ENCODE results near the gene ZNF536. TPM values are rescaled to one million over a fixed set of nuclear protein-coding genes. Genes with fewer than 3 reads are reported as not detected.

Gene ZNF536
- total and polyA plus RNA-seq, 12 donors = 2.3 to 10.8 (median 6.4) TPM

DNA sequence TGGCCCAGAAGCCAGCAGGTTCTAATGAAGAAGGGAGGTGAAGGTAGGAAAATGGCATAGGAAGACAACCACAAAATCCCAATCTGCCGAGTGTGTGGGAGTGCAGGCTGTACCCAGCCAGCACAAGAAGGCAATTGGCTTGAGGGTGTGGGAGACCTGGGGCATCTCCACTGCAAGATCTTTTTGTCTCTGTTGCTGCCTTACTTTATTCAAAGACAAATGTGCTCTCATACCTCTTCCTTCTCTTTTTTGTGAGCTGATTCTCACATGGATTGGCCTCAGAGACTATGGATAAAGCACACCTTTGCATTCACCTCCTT is 183.6 kb downstream of the ZNF536 start:
- 81 to 93% (median 92%) methylated on average over 1 of the region's 1 CpG for WGBS, 4 donors
- TF ChIP-seq CTCF (IDR thresholded peaks at IDR 0.05) (no peak), POLR2A (IDR thresholded peaks at IDR 0.05) (no peak)
- H3K36me3 ChIP-seq (replicated peaks in 1 of 2) = no peaks in the 10 kb centered on the region
- H3K9me3 ChIP-seq (replicated peaks in 1 of 3) = no peaks in the 10 kb centered on the region
- no peak for DNase-seq
- H3K4me1 ChIP-seq (replicated peaks in 1 of 2) = no peaks in the 10 kb centered on the region
- no peaks in the 10 kb centered on the region for H3K27me3 ChIP-seq
- H3K27ac ChIP-seq = no peak overlapping the region
- intact Hi-C loops (cut with DNase I) = no loop called here
- H3K4me3 ChIP-seq = no peak overlapping the region

- H3K36me3 ChIP-seq (replicated peaks in 1 of 2) = no peaks in the 10 kb centered on the region
- H3K4me1 ChIP-seq (replicated peaks in 1 of 2) = no peaks in the 10 kb centered on the region
- H3K9me3 ChIP-seq (replicated peaks in 1 of 3) = no peaks in the 10 kb centered on the region
- WGBS, 4 donors = 65 to 77% (median 75%) methylated on average over 5 to 6 of the region's 6 CpGs
- TF ChIP-seq POLR2A (IDR thresholded peaks at IDR 0.05) (no peak), CTCF (IDR thresholded peaks at IDR 0.05) (no peak)
- H3K27me3 ChIP-seq = no peaks in the 10 kb centered on the region
- DNase-seq = no peak
- intact Hi-C loops (cut with DNase I) = no loop called here
- no peak overlapping the region for H3K27ac ChIP-seq
- H3K4me3 ChIP-seq = no peak overlapping the region
Observed at GRCh38 chr19:30556230-30556711, 184.1 kb downstream of the ZNF536 start.

DNA sequence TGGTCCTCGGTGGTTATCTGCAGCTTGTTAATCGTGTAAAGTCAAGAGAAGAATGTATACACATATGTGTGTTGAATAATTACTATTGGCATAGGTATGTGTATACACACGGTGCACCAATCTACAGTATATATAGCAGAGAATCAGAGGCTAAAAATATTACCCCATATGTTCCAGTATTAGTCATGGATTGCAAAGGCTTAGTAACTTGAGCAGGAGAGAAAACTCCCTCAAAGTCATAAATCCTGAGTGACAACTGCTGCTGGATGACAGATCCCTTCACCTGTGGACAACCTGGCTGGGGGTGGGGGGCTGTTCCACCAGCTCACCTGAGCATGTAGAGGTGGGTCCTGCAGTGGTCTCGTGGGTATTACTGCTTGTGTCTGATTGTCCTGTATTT is 185.0 kb downstream of the ZNF536 start:
- no peaks in the 10 kb centered on the region for H3K36me3 ChIP-seq (replicated peaks in 1 of 2)
- intact Hi-C loops (cut with DNase I) = no loop called here
- no peaks in the 10 kb centered on the region for H3K9me3 ChIP-seq (replicated peaks in 1 of 3)
- 78 to 90% (median 81%) methylated on average over 4 of the region's 4 CpGs for WGBS, 4 donors
- no peaks in the 10 kb centered on the region for H3K4me1 ChIP-seq (replicated peaks in 1 of 2)
- TF ChIP-seq POLR2A (IDR thresholded peaks at IDR 0.05) = no peak
- no peak for TF ChIP-seq CTCF (IDR thresholded peaks at IDR 0.05)
- no peak overlapping the region for H3K27ac ChIP-seq
- no peaks in the 10 kb centered on the region for H3K27me3 ChIP-seq
- H3K4me3 ChIP-seq = no peak overlapping the region
- no peak for DNase-seq

DNA sequence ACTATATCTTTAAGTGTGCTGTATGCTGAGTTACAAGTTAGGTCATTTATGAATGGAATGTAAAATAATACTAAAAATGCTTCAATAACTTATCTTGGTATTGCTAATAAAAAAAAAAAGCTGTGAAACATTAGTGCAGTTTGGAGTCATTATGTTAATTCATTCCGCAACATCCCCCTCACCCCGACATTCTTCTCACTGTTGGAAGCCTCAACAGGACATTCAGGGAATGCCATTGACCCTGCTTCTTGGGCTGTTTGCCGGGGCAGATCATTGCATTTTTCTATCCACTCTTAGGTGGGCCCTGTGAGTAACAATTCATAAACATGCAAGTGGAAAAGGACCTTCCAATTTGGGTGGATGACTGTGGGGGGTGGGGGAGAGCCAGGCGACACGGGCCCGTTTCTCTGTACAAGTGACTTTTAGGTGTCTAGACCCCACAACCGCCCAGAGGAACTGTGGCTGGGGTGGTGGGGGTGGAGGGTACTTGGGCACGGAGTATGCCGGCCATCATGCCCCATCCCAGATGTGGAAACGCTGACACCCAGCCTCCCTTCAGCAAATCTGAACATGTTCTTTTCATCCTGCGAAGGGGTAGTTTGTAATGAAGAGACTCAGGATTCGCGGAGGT is 185.9 kb downstream of the ZNF536 start:
- H3K36me3 ChIP-seq (replicated peaks in 1 of 2) = no peaks in the 10 kb centered on the region
- WGBS, 4 donors = 88 to 91% (median 89%) methylated on average over 12 to 13 of the region's 13 CpGs
- no peak overlapping the region for H3K4me3 ChIP-seq
- no peak for DNase-seq
- no peaks in the 10 kb centered on the region for H3K9me3 ChIP-seq (replicated peaks in 1 of 3)
- no peaks in the 10 kb centered on the region for H3K4me1 ChIP-seq (replicated peaks in 1 of 2)
- no peak overlapping the region for H3K27ac ChIP-seq
- intact Hi-C loops (cut with DNase I) = no loop called here
- no peaks in the 10 kb centered on the region for H3K27me3 ChIP-seq
- TF ChIP-seq POLR2A (IDR thresholded peaks at IDR 0.05) (no peak), CTCF (IDR thresholded peaks at IDR 0.05) (no peak)
